Measurements from ENCODE around the gene ADAMTS2. TPM values are rescaled to one million over a fixed set of nuclear protein-coding genes. Genes with fewer than 3 reads are reported as not detected.
A peak's percentile ranks its signal among the peaks of the same experiment; 100 is the strongest.

ADAMTS2 gene
- total RNA-seq, 1 donor from 2014 or later, result 8.2 TPM

- Mint-ChIP-seq H3K4me1 (no peaks in the 10 kb centered on the region), H3K9me3 (peaks cover 16% of the 10 kb centered on the region), H3K27me3 (ENCODE audit: low read depth) (peaks cover 10% of the 10 kb centered on the region), H3K27ac (no peak overlapping the region), H3K36me3 (no peaks in the 10 kb centered on the region), H3K4me3 (no peak overlapping the region)
- peak in 1 of 2 experiments; percentile 25 for DNase-seq (ENCODE audit: low spot score in 2 of 2, unreplicated experiment in 2 of 2)
- no peak for TF ChIP-seq CTCF (IDR thresholded peaks at IDR 0.05; ENCODE audit: unreplicated experiment)
These were observed 102.6 kb downstream of the ADAMTS2 start for GRCh38 chr5:179242676-179243075.

GRCh38 chr5:179241764-179242370, 103.4 kb downstream of the ADAMTS2 start:
- peaks cover 12% of the 10 kb centered on the region for H3K9me3 Mint-ChIP-seq
- H3K27me3 Mint-ChIP-seq (ENCODE audit: low read depth), result peaks cover 6% of the 10 kb centered on the region
- DNase-seq (ENCODE audit: low spot score in 2 of 2, unreplicated experiment in 2 of 2), result peak; percentile 8 to 26
- no peak overlapping the region for H3K27ac Mint-ChIP-seq
- H3K4me1 Mint-ChIP-seq, result no peaks in the 10 kb centered on the region
- H3K4me3 Mint-ChIP-seq, result no peak overlapping the region
- TF ChIP-seq CTCF (IDR thresholded peaks at IDR 0.05; ENCODE audit: unreplicated experiment), result no peak
- no peaks in the 10 kb centered on the region for H3K36me3 Mint-ChIP-seq

GRCh38 chr5:179241175-179241574, 104.1 kb downstream of the ADAMTS2 start:
- H3K36me3 Mint-ChIP-seq, result no peaks in the 10 kb centered on the region
- no peak overlapping the region for H3K4me3 Mint-ChIP-seq
- no peaks in the 10 kb centered on the region for H3K4me1 Mint-ChIP-seq
- no peak for TF ChIP-seq CTCF (IDR thresholded peaks at IDR 0.05; ENCODE audit: unreplicated experiment)
- DNase-seq (ENCODE audit: low spot score in 2 of 2, unreplicated experiment in 2 of 2), result peak in 1 of 2 experiments; percentile 6
- peaks cover 6% of the 10 kb centered on the region for H3K27me3 Mint-ChIP-seq (ENCODE audit: low read depth)
- H3K27ac Mint-ChIP-seq, result no peak overlapping the region
- H3K9me3 Mint-ChIP-seq, result peaks cover 5% of the 10 kb centered on the region

- Mint-ChIP-seq H3K27me3 (ENCODE audit: low read depth) (peaks cover 6% of the 10 kb centered on the region), H3K27ac (no peak overlapping the region), H3K4me3 (no peak overlapping the region), H3K9me3 (peaks cover 4% of the 10 kb centered on the region), H3K4me1 (no peaks in the 10 kb centered on the region), H3K36me3 (no peaks in the 10 kb centered on the region)
- DNase-seq (ENCODE audit: low spot score in 2 of 2, unreplicated experiment in 2 of 2), result peak in 1 of 2 experiments; percentile 0
- TF ChIP-seq CTCF (IDR thresholded peaks at IDR 0.05; ENCODE audit: unreplicated experiment), result no peak
These were observed 104.7 kb downstream of the ADAMTS2 start for GRCh38 chr5:179240561-179240960.

- H3K27ac Mint-ChIP-seq, result no peak overlapping the region
- H3K27me3 Mint-ChIP-seq (ENCODE audit: low read depth), result peaks cover 9% of the 10 kb centered on the region
- DNase-seq (ENCODE audit: low spot score in 2 of 2, unreplicated experiment in 2 of 2), result peak in 1 of 2 experiments; percentile 8
These were observed 105.8 kb downstream of the ADAMTS2 start for GRCh38 chr5:179239256-179240135.

More at GRCh38 chr5:179239256-179240135, 105.8 kb downstream of the ADAMTS2 start:
- Mint-ChIP-seq H3K36me3 (no peaks in the 10 kb centered on the region), H3K4me3 (no peak overlapping the region), H3K4me1 (no peaks in the 10 kb centered on the region), H3K9me3 (peaks cover 4% of the 10 kb centered on the region)
- TF ChIP-seq CTCF (IDR thresholded peaks at IDR 0.05; ENCODE audit: unreplicated experiment), result no peak
